BLaER1 treated with 17β-estradiol and CSF1 and Interleukin-3, amounts not matched to agents 10 nM and 100 nM (cell line): ENCODE measurements around the gene KCNE5.
"Not testable (repeated sequence)": the region's sequence is repeated elsewhere in the genome, so short reads cannot be mapped to it uniquely, and the experiment has no call there.

ENCODE experiments used
- H3K27ac ChIP-seq, 11 experiments: shearing (Covaris generic); formaldehyde crosslinking; 2 replicates each; pipeline ENCODE4 v1.8.1; 2022
- H3K27me3 ChIP-seq, 11 experiments: shearing (Covaris generic); formaldehyde crosslinking; 2 replicates each; pipeline ENCODE4 v1.8.1; 2022
- H3K36me3 ChIP-seq, 11 experiments: shearing (Covaris generic); formaldehyde crosslinking; 2 replicates each; pipeline ENCODE4 v1.8.1; 2022
- H3K4me1 ChIP-seq, 10 experiments: shearing (Covaris generic); formaldehyde crosslinking; 2 replicates each; pipeline ENCODE4 v1.8.1; 2022
- H3K4me2 ChIP-seq, 11 experiments: shearing (Covaris generic); formaldehyde crosslinking; 2 replicates each; pipeline ENCODE4 v1.8.1; 2022
- H3K4me3 ChIP-seq, 10 experiments: shearing (Covaris generic); formaldehyde crosslinking; 2 replicates each; pipeline ENCODE4 v1.8.1; 2022
- H3K9ac ChIP-seq, 11 experiments: shearing (Covaris generic); formaldehyde crosslinking; 2 replicates each; pipeline ENCODE4 v1.8.1; 2022
- H3K9me3 ChIP-seq, 11 experiments: shearing (Covaris generic); formaldehyde crosslinking; replicated peaks in 1 of 11; 2 replicates each; pipeline ENCODE4 v1.8.1; 2022
- H4K20me1 ChIP-seq, 11 experiments: shearing (Covaris generic); formaldehyde crosslinking; 2 replicates each; pipeline ENCODE4 v1.8.1; 2022
- Cebpa-rat ChIP-seq, 11 experiments: shearing (Covaris generic); IDR thresholded peaks; 2 replicates each; pipeline ENCODE4 v1.8.1; 2022

The KCNE5 gene

DNA sequence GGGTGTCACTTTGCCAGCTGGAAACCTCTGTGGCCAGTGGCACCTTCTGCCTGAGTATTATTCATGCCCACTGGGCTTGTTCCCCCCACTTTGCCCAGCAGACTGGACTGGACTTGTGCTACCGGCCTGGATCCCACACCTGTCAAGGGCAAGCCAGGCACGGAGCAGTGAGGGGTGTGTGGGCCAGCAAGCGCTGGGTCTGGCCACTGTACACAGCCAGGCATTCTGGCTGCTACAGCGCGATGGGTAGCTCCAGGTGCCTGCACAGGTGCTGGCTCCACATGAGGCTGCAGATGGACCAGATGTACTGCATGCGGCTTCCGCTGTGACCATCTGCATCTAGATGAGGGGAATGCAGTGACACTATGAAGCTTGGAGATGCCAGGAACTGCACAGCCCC, 39.5 kb downstream of the KCNE5 start:
- Histone ChIP-seq H3K9me3 (no peaks in the 10 kb centered on the region), H3K36me3 (no peaks in the 10 kb centered on the region), H3K9ac (no peak overlapping the region), H3K4me3 (no peak overlapping the region), H3K27me3 (peaks cover 66 to 99% (median 87%) of the 10 kb centered on the region in 11 experiments), H4K20me1 (peaks cover 0 to 7% (median 0%) of the 10 kb centered on the region in 11 experiments; a peak in 3 of 22 replicates), H3K4me1 (no peaks in the 10 kb centered on the region), H3K27ac (no peak overlapping the region), H3K4me2 (no peak overlapping the region)
- TF ChIP-seq Cebpa-rat (IDR thresholded peaks at IDR 0.05), result no peak

DNA sequence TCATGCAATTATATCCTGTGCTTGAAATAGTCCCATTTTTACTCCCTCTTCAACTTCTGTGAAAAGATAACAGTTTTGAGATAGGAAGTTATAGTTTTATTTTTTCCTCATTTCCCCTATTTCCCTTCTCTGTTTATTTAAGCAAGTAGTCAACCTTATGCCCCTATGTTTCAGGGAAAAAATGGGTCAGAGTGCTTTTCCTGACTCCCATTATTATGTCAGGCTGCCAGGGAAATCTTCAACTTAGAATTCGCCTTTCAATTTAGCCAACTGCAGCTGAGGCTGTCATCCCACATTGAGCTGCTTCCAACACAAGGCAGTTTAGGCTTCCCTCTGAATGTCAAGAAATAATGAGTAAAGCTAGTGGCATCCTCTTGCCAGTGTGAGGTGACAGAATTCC, 46.1 kb downstream of the KCNE5 start:
- H3K36me3 ChIP-seq, result no peaks in the 10 kb centered on the region
- no peak overlapping the region for H3K9ac ChIP-seq
- no peak overlapping the region for H3K27ac ChIP-seq
- H3K4me3 ChIP-seq, result no peak overlapping the region
- H3K4me2 ChIP-seq, result no peak overlapping the region
- TF ChIP-seq Cebpa-rat (IDR thresholded peaks at IDR 0.05), result no peak
- peaks cover 46 to 96% (median 91%) of the 10 kb centered on the region in 11 experiments; a peak in 21 of 22 replicates for H3K27me3 ChIP-seq
- H3K9me3 ChIP-seq, result peaks cover 0 to 10% (median 0%) of the 10 kb centered on the region in 11 experiments; a peak in 2 of 22 replicates
- no peaks in the 10 kb centered on the region; a peak in 1 of 22 replicates for H4K20me1 ChIP-seq
- H3K4me1 ChIP-seq, result no peaks in the 10 kb centered on the region

DNA sequence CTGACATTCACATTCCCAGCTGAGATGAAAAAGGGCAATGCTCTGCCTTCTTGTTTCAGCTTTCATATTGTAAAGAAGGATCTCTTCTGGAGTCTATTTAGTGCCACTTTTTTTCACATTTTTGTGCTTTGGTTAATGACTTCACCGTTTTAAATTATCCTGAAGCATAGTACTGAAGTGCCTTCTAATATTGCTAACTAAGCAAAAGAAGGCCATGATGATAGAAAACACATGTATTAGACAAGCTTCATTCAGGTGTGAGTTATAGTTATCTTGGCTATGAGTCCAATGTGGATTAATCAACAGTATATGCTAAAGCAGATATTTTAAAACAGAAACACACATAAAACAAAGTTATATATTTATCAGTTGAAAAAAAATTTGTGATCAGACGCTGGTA, 47.9 kb downstream of the KCNE5 start:
- peaks cover 0 to 16% (median 0%) of the 10 kb centered on the region in 11 experiments; a peak in 2 of 22 replicates for H3K9me3 ChIP-seq
- peaks cover 53 to 99% (median 92%) of the 10 kb centered on the region in 11 experiments; a peak in 21 of 22 replicates for H3K27me3 ChIP-seq
- H3K4me3 ChIP-seq, result no peak overlapping the region
- H3K27ac ChIP-seq, result no peak overlapping the region
- no peak overlapping the region for H3K9ac ChIP-seq
- no peaks in the 10 kb centered on the region for H3K4me1 ChIP-seq
- no peaks in the 10 kb centered on the region for H3K36me3 ChIP-seq
- no peak for TF ChIP-seq Cebpa-rat (IDR thresholded peaks at IDR 0.05)
- no peaks in the 10 kb centered on the region; a peak in 1 of 22 replicates for H4K20me1 ChIP-seq
- H3K4me2 ChIP-seq, result no peak overlapping the region

DNA sequence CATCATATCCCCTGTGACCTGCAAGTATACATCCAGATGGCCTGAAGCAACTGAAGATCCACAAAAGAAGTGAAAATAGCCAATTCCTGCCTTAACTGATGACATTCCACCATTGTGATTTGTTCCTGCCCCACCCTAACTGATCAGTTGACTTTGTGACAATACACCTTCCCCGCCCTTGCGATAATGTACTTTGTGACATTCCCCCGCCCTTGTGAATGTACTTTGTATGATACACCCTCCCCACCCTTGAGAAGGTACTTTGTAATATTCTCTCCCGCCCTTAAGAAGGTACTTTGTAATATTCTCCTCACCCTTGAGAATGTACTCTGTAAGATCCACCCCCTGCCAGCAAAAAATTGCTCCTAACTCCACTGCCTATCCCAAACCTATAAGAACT, 48.9 kb downstream of the KCNE5 start:
- H3K36me3 ChIP-seq, H3K4me1 ChIP-seq, H3K27ac ChIP-seq, H4K20me1 ChIP-seq, H3K4me3 ChIP-seq, H3K9ac ChIP-seq, H3K4me2 ChIP-seq: not testable (repeated sequence)
- H3K9me3 ChIP-seq, result peaks cover 0 to 22% (median 0%) of the 10 kb centered on the region in 11 experiments; a peak in 2 of 22 replicates
- peaks cover 51 to 98% (median 92%) of the 10 kb centered on the region in 11 experiments; a peak in 21 of 22 replicates for H3K27me3 ChIP-seq
